Prostate gland (tissue), 2 donors: ENCODE data around the gene PSMB4. TPM values are rescaled to one million over a fixed set of nuclear protein-coding genes. Genes with fewer than 3 reads are reported as not detected.
A peak's percentile ranks its signal among the peaks of the same experiment; 100 is the strongest.
"Not testable (repeated sequence)": the region's sequence is repeated elsewhere in the genome, so short reads cannot be mapped to it uniquely, and the experiment has no call there.

Source experiments
- DNase-seq: peaks from one replicate; pipeline ENCODE4 v3.0.0-alpha.2; 2019; ENCODE audit warnings: low spot score
- H3K27ac ChIP-seq, 2 donors: fragments of 200-600 bp; sonication (generic); 2 replicates each; pipeline ENCODE4 v1.5.1; 2017 to 2019
- H3K27me3 ChIP-seq: fragments of 200-600 bp; sonication (generic); replicated peaks from 2 replicates; pipeline ENCODE4 v1.5.1; 2019; ENCODE audit not compliant: insufficient read depth
- H3K36me3 ChIP-seq, 2 donors: fragments of 200-600 bp; sonication (generic); 1 replicate in 1 of 2; 2 replicates in 1 of 2; pipeline versions ENCODE4 v1.5.1 to v1.8.1; 2017 to 2019
- H3K4me1 ChIP-seq: fragments of 200-600 bp; sonication (generic); replicated peaks from 2 replicates; pipeline ENCODE4 v1.5.1; 2019
- H3K4me3 ChIP-seq, 2 donors: fragments of 200-600 bp; sonication (generic); 2 replicates each; pipeline ENCODE4 v1.5.1; 2017 to 2019
- H3K9me3 ChIP-seq: fragments of 200-600 bp; sonication (generic); 2 replicates; pipeline ENCODE4 v1.5.1; 2017
- POLR2A ChIP-seq: fragments of 450-650 bp; IDR thresholded peaks from one replicate; pipeline ENCODE4 v1.6.1; 2016; ENCODE audit warnings: antibody characterized with exemption, mild to moderate bottlenecking
- POLR2AphosphoS5 ChIP-seq: sonication (generic); formaldehyde crosslinking; IDR thresholded peaks from one replicate; pipeline ENCODE4 v1.6.1; 2017; ENCODE audit warnings: antibody characterized with exemption
- WGBS: methylation state at CpG from one replicate; pipeline ENCODE4 v1.1.5; 2018; 5-methylcytosine and 5-hydroxymethylcytosine counted together
- intact Hi-C: fragments of 100-400 bp; cut with DNase I; formaldehyde crosslinking; loops from one replicate; pipeline ENCODE4 v1.14.2; 2022
- total RNA-seq, 2 donors: library from RNA; depleted of rRNA; stranded (reverse); fragments of >200 nt; gene quantifications; one replicate each; pipeline ENCODE4 v1.1.0, GENCODE V29; 2016
- TF ChIP-seq, protein P1 (sequence below), 4 experiments: fragments of 200-600 bp in 2 of 4; fragments of 450-650 bp in 2 of 4; sonication (generic) in 2 of 4; IDR thresholded peaks; 1 replicate in 3 of 4; 2 replicates in 1 of 4; pipeline ENCODE4 v1.5.1; 2016 to 2019; ENCODE audit warnings: antibody characterized with exemption in 4 of 4, mild to moderate bottlenecking in 2 of 4, moderate library complexity in 2 of 4

PSMB4 gene
- total RNA-seq, 2 donors from 2014 or later = 229 to 275 TPM

GRCh38 chr1:151386002-151386401 is 13.4 kb upstream of the PSMB4 start:
- intact Hi-C loops = no loop called here
- Histone ChIP-seq H3K27ac (no peak overlapping the region), H3K4me3 (no peak overlapping the region), H3K9me3 (no peaks in the 10 kb centered on the region), H3K4me1 (no peaks in the 10 kb centered on the region), H3K36me3 (no peaks in the 10 kb centered on the region), H3K27me3 (no peaks in the 10 kb centered on the region)
- TF ChIP-seq POLR2A (no peak), POLR2AphosphoS5 (no peak)
- TF ChIP-seq, protein P1, sequence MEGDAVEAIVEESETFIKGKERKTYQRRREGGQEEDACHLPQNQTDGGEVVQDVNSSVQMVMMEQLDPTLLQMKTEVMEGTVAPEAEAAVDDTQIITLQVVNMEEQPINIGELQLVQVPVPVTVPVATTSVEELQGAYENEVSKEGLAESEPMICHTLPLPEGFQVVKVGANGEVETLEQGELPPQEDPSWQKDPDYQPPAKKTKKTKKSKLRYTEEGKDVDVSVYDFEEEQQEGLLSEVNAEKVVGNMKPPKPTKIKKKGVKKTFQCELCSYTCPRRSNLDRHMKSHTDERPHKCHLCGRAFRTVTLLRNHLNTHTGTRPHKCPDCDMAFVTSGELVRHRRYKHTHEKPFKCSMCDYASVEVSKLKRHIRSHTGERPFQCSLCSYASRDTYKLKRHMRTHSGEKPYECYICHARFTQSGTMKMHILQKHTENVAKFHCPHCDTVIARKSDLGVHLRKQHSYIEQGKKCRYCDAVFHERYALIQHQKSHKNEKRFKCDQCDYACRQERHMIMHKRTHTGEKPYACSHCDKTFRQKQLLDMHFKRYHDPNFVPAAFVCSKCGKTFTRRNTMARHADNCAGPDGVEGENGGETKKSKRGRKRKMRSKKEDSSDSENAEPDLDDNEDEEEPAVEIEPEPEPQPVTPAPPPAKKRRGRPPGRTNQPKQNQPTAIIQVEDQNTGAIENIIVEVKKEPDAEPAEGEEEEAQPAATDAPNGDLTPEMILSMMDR (IDR thresholded peaks at IDR 0.05) = no peak
- WGBS = 100% methylated on average over 2 of the region's 2 CpGs
- DNase-seq = no peak

DNA sequence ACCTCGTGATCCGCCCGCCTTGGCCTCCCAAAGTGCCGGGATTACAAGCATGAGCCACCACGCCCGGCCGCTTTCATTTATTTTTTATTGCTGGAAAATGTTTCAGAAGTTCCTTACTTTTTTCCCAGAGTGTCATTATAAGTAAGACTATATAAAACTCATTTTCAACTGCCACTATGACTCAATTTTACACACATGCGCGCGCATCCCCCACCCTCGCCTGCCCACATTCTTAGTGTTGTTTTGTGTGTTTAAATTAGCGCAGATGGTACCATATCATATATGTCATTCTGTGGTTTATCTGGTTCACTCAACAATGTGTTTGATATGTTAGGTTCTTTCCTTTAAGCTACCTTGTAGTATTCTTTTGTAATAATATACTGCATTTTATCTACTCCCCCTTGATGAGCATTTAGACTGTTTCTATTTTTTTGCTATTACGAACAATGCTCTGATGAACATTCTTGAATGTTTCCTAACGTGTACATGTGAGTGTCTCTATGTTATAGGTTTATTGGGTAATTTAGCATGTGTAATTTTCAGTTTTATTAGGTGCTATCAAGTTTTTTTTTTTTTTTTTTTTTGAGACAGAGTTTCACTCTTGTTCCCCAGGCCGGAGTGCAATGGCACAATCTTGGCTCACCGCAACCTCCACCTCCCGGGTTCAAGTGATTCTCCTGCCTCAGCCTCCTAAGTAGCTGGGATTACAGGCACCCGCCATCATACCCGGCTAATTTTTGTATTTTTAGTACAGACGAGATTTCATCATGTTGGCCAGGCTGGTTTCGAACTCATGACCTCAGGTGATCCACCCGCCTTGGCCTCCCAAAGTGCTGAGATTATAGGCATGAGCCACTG is 8.9 kb upstream of the PSMB4 start:
- H3K36me3 ChIP-seq, H3K4me1 ChIP-seq, intact Hi-C loops, H3K27me3 ChIP-seq, DNase-seq, H3K27ac ChIP-seq, H3K9me3 ChIP-seq, H3K4me3 ChIP-seq: not testable (repeated sequence)
- 88% methylated on average over 22 of the region's 22 CpGs for WGBS

DNA sequence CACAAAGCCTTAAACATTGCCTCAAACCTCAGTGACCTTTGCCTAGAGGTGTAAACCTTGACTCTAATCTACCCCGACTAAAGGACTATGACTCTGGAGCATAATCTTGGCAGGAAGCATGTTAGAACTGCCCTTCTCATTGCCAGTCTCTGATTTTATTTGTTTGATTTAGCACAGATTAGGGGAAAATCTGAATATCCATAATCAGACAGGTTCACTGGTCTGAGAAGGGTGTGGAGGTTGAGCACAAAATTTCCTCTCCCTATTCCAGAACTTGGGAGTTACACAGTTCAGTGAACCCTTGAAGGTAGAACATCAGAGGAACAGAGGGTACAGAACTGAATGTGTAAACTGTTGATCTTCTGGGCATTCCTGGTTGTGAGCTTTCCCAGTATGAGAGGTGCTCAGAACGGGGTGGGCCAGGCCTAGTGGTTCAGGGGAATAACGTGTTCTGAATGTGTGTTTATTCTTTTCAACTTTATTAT is 8.3 kb upstream of the PSMB4 start:
- H3K36me3 ChIP-seq = no peaks in the 10 kb centered on the region
- H3K4me3 ChIP-seq = no peak overlapping the region
- H3K27me3 ChIP-seq = no peaks in the 10 kb centered on the region
- no peak overlapping the region for H3K27ac ChIP-seq
- 57% methylated on average over 3 of the region's 3 CpGs for WGBS
- DNase-seq = no peak
- no peaks in the 10 kb centered on the region for H3K4me1 ChIP-seq
- TF ChIP-seq POLR2AphosphoS5 = peak; percentile 15
- no peak for TF ChIP-seq POLR2A
- intact Hi-C loops = no loop called here
- H3K9me3 ChIP-seq = no peaks in the 10 kb centered on the region

DNA sequence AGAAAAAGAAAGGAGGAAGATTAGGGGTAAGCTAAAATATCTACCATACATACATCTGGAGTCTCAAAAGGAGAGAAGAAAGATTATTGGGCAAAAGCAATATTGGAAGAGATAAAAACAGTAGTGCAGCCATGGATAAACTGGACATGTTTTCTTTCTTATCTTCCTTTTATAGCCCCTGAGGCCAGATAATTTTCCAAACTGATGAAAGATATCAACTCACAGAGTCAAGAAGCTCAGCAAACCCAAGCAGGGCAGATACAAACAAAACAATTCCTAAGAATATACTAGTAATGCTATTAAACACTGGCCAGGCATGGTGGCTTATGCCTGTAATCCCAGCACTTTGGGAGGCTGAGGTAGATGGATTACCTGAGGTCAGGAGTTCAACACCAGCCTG is 5.8 kb upstream of the PSMB4 start:
- Histone ChIP-seq H3K27me3 (no peaks in the 10 kb centered on the region), H3K4me1 (no peaks in the 10 kb centered on the region), H3K4me3 (no peak overlapping the region), H3K36me3 (no peaks in the 10 kb centered on the region), H3K27ac (no peak overlapping the region), H3K9me3 (no peaks in the 10 kb centered on the region)
- intact Hi-C loops = no loop called here
- TF ChIP-seq, protein P1 (IDR thresholded peaks at IDR 0.05) = no peak
- TF ChIP-seq POLR2AphosphoS5 = no peak
- TF ChIP-seq POLR2A = no peak
- DNase-seq = no peak

DNA sequence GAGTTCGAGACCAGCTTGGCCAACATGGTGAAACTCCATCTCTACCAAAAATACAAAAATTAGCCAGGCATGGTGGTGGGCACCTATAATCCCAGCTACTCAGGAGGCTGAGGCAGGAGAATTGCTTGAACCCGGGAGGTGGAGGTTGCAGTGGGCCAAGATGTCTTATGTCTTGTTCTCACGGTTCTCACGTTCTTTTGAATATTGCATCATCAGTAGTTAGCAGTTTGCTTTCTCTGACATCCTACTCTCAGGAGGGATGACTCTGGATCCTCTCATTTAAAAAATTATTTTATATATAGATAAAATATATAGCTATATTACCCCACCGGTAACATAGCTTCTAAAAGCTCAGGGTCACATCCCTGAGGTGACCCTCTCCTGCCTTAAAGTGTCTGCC is 3.1 kb upstream of the PSMB4 start:
- not testable (repeated sequence) for H3K9me3 ChIP-seq, H3K4me3 ChIP-seq, H3K36me3 ChIP-seq, H3K27ac ChIP-seq, H3K4me1 ChIP-seq, DNase-seq, H3K27me3 ChIP-seq
- intact Hi-C loops = loop anchor here (5.0 kb wide), 1 partner anchor 89 kb away; no protein-coding TSS in a partner anchor
- WGBS = 80% methylated on average over 5 of the region's 5 CpGs

DNA sequence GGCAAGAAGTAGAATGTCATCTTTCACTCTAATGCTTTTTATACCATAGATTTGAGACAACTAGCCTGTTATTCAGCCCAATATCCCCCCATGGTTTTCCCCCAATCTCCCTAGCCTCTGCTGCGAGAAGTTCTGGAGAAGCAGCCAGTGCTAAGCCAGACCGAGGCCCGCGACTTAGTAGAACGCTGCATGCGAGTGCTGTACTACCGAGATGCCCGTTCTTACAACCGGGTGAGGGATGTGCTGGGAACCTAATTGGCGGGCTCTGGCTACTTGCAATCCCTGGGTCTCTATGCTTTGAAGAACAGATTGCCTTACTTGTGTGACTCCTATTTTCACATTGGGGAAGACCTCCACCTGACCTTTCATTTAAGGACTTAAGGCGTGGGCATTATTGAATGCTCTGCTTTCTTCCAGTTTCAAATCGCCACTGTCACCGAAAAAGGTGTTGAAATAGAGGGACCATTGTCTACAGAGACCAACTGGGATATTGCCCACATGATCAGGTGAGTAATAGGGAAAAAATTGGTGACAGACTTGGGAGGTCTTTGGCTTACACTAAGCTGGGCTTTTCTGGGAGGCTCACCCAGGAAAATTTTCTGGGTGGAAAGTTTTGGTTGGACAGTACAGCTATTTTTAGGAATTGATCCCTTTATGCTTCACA is 1.9 kb downstream of the PSMB4 start:
- Histone ChIP-seq H3K27ac (no peak overlapping the region), H3K36me3 (peaks cover 12 to 24% of the 10 kb centered on the region in 2 donors), H3K27me3 (no peaks in the 10 kb centered on the region), H3K9me3 (no peaks in the 10 kb centered on the region), H3K4me1 (peaks cover 7% of the 10 kb centered on the region), H3K4me3 (peak overlapping the region in 1 of 2 donors; percentile 94)
- WGBS = 87% methylated on average over 13 of the region's 13 CpGs
- intact Hi-C loops = loop anchor here (2.0 to 5.0 kb wide), 2 partner anchors 30 to 119 kb away; partner anchors contain the start of gene ZNF687
- TF ChIP-seq POLR2A (no peak), POLR2AphosphoS5 (no peak)
- TF ChIP-seq, protein P1 (IDR thresholded peaks at IDR 0.05) = no peak
- no peak for DNase-seq
